Measurements from ENCODE around the gene MKI67. TPM values are rescaled to one million over a fixed set of nuclear protein-coding genes. Genes with fewer than 3 reads are reported as not detected.

Gene MKI67
- total and polyA plus RNA-seq, 2 of the 13 experiments (the other 11 are each of a cell fraction or from before 2014, with no cell fraction given): 6.7 to 22.9 TPM

DNA sequence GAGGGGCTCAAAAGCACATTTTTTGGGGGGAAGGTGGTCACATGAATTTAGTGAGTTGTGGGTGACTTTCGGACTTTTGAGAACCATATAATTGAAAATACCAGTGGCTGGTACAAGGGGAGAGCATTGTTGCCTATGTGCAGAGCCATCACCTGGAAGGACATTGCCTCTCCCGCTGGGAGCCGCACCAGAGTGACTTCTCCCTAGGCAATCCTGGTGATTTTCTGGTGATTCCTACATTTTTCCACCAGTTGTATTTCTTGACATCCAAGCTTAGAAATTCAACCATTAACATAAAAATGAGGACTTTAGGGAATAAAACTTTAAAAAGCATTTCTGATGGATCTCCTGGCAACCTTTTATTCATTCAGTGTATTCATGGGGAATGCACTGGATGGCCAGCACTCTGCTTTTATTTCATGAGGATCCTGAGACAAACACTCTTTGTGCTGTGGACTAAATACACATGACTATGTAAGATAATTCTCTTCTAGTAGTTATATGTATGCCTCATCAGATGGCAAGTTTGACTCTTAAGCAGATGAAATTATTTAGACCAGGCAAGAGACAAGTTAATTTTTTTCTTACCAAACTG lies 41.8 kb upstream of the MKI67 start:
- Histone ChIP-seq H3K4me2 (ENCODE audit: low read depth, low read length) (no peak overlapping the region), H4K20me1 (ENCODE audit: insufficient read depth, low read length) (no peaks in the 10 kb centered on the region), H3K9me3 (ENCODE audit: low read length) (no peaks in the 10 kb centered on the region), H3K9ac (ENCODE audit: insufficient read depth, low read depth, low read length) (no peak overlapping the region), H3K79me2 (ENCODE audit: insufficient read depth, low read length) (no peaks in the 10 kb centered on the region), H2AFZ (ENCODE audit: low read length) (no peak overlapping the region), H3K27ac (ENCODE audit: extremely low read length, insufficient read depth, low read length) (no peak overlapping the region), H3K27me3 (ENCODE audit: control insufficient read depth in 1 of 2, insufficient read depth in 2 of 2, low read length in 2 of 2) (0 out of 5 replicates have a peak, but pooled peaks cover 0 to 6% of the 10 kb centered on the region in 2 experiments), H3K4me3 (replicated peaks in 1 of 3; ENCODE audit: insufficient read depth in 1 of 3, low read depth in 2 of 3, low read length in 3 of 3) (no peak overlapping the region), H3K36me3 (replicated peaks in 1 of 2; ENCODE audit: control insufficient read depth in 1 of 2, insufficient read depth in 2 of 2, low read length in 2 of 2) (no peaks in the 10 kb centered on the region), H3K4me1 (ENCODE audit: insufficient read depth, low read length) (peaks cover 3% of the 10 kb centered on the region)
- ATAC-seq (no peak), FAIRE-seq (no peak), DNase-seq (ENCODE audit: low spot score) (no peak)
- BruUV-seq (replicated peaks): no TSS peak
- 64% methylated on average over 3 of the region's 3 CpGs for WGBS (ENCODE audit: low lambda C conversion rate)
- CTCF ChIA-PET (ENCODE audit: low intra/inter-chr PET ratio, low total read pairs): no interaction called here
- TF ChIP-seq NFRKB (IDR thresholded peaks at IDR 0.05) (no peak), ZNF891 (CRISPR knock-in tag; IDR thresholded peaks at IDR 0.05) (no peak), NR1H2 (CRISPR knock-in tag; IDR thresholded peaks at IDR 0.05; ENCODE audit: borderline replicate concordance, low read depth) (no peak), KDM3A (CRISPR knock-in tag; IDR thresholded peaks at IDR 0.05; ENCODE audit: low read depth) (no peak), SOX6 (IDR thresholded peaks at IDR 0.05) (no peak), SOX6 (CRISPR knock-in tag; IDR thresholded peaks at IDR 0.05) (no peak)
- TF ChIP-seq, protein P1, sequence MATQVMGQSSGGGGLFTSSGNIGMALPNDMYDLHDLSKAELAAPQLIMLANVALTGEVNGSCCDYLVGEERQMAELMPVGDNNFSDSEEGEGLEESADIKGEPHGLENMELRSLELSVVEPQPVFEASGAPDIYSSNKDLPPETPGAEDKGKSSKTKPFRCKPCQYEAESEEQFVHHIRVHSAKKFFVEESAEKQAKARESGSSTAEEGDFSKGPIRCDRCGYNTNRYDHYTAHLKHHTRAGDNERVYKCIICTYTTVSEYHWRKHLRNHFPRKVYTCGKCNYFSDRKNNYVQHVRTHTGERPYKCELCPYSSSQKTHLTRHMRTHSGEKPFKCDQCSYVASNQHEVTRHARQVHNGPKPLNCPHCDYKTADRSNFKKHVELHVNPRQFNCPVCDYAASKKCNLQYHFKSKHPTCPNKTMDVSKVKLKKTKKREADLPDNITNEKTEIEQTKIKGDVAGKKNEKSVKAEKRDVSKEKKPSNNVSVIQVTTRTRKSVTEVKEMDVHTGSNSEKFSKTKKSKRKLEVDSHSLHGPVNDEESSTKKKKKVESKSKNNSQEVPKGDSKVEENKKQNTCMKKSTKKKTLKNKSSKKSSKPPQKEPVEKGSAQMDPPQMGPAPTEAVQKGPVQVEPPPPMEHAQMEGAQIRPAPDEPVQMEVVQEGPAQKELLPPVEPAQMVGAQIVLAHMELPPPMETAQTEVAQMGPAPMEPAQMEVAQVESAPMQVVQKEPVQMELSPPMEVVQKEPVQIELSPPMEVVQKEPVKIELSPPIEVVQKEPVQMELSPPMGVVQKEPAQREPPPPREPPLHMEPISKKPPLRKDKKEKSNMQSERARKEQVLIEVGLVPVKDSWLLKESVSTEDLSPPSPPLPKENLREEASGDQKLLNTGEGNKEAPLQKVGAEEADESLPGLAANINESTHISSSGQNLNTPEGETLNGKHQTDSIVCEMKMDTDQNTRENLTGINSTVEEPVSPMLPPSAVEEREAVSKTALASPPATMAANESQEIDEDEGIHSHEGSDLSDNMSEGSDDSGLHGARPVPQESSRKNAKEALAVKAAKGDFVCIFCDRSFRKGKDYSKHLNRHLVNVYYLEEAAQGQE (IDR thresholded peaks at IDR 0.05; ENCODE audit: borderline replicate concordance in 1 of 2, low read depth in 1 of 2, low read length in 2 of 2): no peak
- TF ChIP-seq, protein P2, sequence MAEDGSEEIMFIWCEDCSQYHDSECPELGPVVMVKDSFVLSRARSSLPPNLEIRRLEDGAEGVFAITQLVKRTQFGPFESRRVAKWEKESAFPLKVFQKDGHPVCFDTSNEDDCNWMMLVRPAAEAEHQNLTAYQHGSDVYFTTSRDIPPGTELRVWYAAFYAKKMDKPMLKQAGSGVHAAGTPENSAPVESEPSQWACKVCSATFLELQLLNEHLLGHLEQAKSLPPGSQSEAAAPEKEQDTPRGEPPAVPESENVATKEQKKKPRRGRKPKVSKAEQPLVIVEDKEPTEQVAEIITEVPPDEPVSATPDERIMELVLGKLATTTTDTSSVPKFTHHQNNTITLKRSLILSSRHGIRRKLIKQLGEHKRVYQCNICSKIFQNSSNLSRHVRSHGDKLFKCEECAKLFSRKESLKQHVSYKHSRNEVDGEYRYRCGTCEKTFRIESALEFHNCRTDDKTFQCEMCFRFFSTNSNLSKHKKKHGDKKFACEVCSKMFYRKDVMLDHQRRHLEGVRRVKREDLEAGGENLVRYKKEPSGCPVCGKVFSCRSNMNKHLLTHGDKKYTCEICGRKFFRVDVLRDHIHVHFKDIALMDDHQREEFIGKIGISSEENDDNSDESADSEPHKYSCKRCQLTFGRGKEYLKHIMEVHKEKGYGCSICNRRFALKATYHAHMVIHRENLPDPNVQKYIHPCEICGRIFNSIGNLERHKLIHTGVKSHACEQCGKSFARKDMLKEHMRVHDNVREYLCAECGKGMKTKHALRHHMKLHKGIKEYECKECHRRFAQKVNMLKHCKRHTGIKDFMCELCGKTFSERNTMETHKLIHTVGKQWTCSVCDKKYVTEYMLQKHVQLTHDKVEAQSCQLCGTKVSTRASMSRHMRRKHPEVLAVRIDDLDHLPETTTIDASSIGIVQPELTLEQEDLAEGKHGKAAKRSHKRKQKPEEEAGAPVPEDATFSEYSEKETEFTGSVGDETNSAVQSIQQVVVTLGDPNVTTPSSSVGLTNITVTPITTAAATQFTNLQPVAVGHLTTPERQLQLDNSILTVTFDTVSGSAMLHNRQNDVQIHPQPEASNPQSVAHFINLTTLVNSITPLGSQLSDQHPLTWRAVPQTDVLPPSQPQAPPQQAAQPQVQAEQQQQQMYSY (CRISPR knock-in tag; IDR thresholded peaks at IDR 0.05): no peak
- TF ChIP-seq, protein P3, sequence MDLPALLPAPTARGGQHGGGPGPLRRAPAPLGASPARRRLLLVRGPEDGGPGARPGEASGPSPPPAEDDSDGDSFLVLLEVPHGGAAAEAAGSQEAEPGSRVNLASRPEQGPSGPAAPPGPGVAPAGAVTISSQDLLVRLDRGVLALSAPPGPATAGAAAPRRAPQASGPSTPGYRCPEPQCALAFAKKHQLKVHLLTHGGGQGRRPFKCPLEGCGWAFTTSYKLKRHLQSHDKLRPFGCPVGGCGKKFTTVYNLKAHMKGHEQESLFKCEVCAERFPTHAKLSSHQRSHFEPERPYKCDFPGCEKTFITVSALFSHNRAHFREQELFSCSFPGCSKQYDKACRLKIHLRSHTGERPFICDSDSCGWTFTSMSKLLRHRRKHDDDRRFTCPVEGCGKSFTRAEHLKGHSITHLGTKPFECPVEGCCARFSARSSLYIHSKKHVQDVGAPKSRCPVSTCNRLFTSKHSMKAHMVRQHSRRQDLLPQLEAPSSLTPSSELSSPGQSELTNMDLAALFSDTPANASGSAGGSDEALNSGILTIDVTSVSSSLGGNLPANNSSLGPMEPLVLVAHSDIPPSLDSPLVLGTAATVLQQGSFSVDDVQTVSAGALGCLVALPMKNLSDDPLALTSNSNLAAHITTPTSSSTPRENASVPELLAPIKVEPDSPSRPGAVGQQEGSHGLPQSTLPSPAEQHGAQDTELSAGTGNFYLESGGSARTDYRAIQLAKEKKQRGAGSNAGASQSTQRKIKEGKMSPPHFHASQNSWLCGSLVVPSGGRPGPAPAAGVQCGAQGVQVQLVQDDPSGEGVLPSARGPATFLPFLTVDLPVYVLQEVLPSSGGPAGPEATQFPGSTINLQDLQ (CRISPR knock-in tag; IDR thresholded peaks at IDR 0.05): no peak
- in situ Hi-C loops (cut with HindIII; ENCODE audit: extremely low pct_ligation_motif_present, low pct_unique_long_range_greater_than_20kb) (no loop called here), intact Hi-C loops (cut with micrococcal nuclease; ENCODE audit: unreplicated experiment) (no loop called here)
- POLR2A ChIA-PET: no interaction called here
